HepG2 (cell line): ENCODE data around the gene CLCN2. TPM values are rescaled to one million over a fixed set of nuclear protein-coding genes. Genes with fewer than 3 reads are reported as not detected.

Experiments used
- ARID3A ChIP-seq: IDR thresholded peaks from 2 replicates; pipeline ENCODE4 v1.6.1; 2012; ENCODE audit warnings: low read depth, low read length, improper control_type of control experiment
- ATAD3A ChIP-seq: sonication (generic); formaldehyde crosslinking; IDR thresholded peaks from 2 replicates; pipeline ENCODE4 v1.4.0; 2020; ENCODE audit warnings: missing genetic modification reagents
- CBFB ChIP-seq: sonication (generic); formaldehyde crosslinking; IDR thresholded peaks from 2 replicates; pipeline ENCODE4 v1.4.0; 2020; ENCODE audit warnings: missing genetic modification reagents
- DDIT3 ChIP-seq: sonication (generic); formaldehyde crosslinking; IDR thresholded peaks from 2 replicates; pipeline ENCODE4 v1.4.0; 2020; ENCODE audit warnings: mild to moderate bottlenecking, missing genetic modification reagents
- DMTF1 ChIP-seq: sonication (generic); formaldehyde crosslinking; IDR thresholded peaks from 2 replicates; pipeline ENCODE4 v1.4.0; 2020; ENCODE audit warnings: mild to moderate bottlenecking, missing genetic modification reagents
- KIAA2018 ChIP-seq: sonication (generic); formaldehyde crosslinking; IDR thresholded peaks from 2 replicates; pipeline ENCODE4 v1.5.0; 2020; ENCODE audit warnings: mild to moderate bottlenecking, missing genetic modification reagents, borderline replicate concordance
- NR3C1 ChIP-seq: sonication (generic); formaldehyde crosslinking; IDR thresholded peaks from 2 replicates; pipeline ENCODE4 v1.4.0; 2020; ENCODE audit warnings: missing genetic modification reagents
- PLSCR1 ChIP-seq: sonication (generic); formaldehyde crosslinking; IDR thresholded peaks from 2 replicates; pipeline ENCODE4 v1.5.0; 2020; ENCODE audit warnings: missing genetic modification reagents, mild to moderate bottlenecking, borderline replicate concordance
- THAP11 ChIP-seq: IDR thresholded peaks from 2 replicates; pipeline ENCODE4 v1.6.1; 2016; ENCODE audit warnings: missing biosample characterization, missing genetic modification reagents
- ZBTB3 ChIP-seq: sonication (generic); formaldehyde crosslinking; IDR thresholded peaks from 2 replicates; pipeline ENCODE4 v1.4.0; 2020; ENCODE audit warnings: low read depth, mild to moderate bottlenecking, moderate library complexity, missing genetic modification reagents, borderline replicate concordance
- ZC3H13 ChIP-seq: sonication (generic); formaldehyde crosslinking; IDR thresholded peaks from 2 replicates; pipeline ENCODE4 v1.8.1; 2023; ENCODE audit warnings: mild to moderate bottlenecking, missing genetic modification reagents, moderate library complexity
- ZNF143 ChIP-seq: sonication (generic); formaldehyde crosslinking; IDR thresholded peaks from 2 replicates; pipeline ENCODE4 v1.4.0; 2020; ENCODE audit warnings: missing genetic modification reagents
- ZNF350 ChIP-seq: sonication (generic); formaldehyde crosslinking; IDR thresholded peaks from 2 replicates; pipeline ENCODE4 v1.4.0; 2020; ENCODE audit warnings: mild to moderate bottlenecking, low read depth, missing genetic modification reagents, borderline replicate concordance
- ZNF563 ChIP-seq: sonication (generic); formaldehyde crosslinking; IDR thresholded peaks from 2 replicates; pipeline ENCODE4 v1.8.0; 2022; ENCODE audit warnings: mild to moderate bottlenecking, moderate library complexity, missing genetic modification reagents
- polyA plus RNA-seq, 8 experiments: library from polyadenylated mRNA; depleted of rRNA in 3 of 8; stranded (reverse) in 7 of 8; unstranded in 1 of 8; fragments of >200 nt; fragmentation: Illumina TruSeq in 4 of 8; extraction: Trizol in 4 of 8; gene quantifications; 2 replicates each; pipeline versions ENCODE4 v1.2.1 to v1.2.3, GENCODE V29; 2011 to 2016; ENCODE audit warnings: low read depth in 4 of 8, missing spikeins in 1 of 8, mixed read lengths in 1 of 8; ENCODE audit not compliant: insufficient read depth in 1 of 8
- total RNA-seq, 5 experiments: library from RNA; depleted of rRNA; stranded (reverse); fragments of >200 nt; fragmentation: Illumina TruSeq; extraction: Trizol; gene quantifications; 2 replicates each; pipeline ENCODE4 v1.2.3, GENCODE V29; 2016; ENCODE audit warnings: low read depth in 1 of 5

The CLCN2 gene
- total and polyA plus RNA-seq, 2 of the 13 experiments (the other 11 are each of a cell fraction or from before 2014, with no cell fraction given) = 11.4 to 13.5 TPM

GRCh38 chr3:184335661-184336546 is 25.5 kb downstream of the CLCN2 start (continued):
- TF ChIP-seq THAP11 (CRISPR knock-in tag) = peak; percentile 84
- TF ChIP-seq DDIT3 (CRISPR knock-in tag) = no peak
- TF ChIP-seq ZNF563 (CRISPR knock-in tag) = no peak
- peak; percentile 50; the same call in 1 of the 2 replicates for TF ChIP-seq ZNF350 (CRISPR knock-in tag)
- TF ChIP-seq ZNF143 = peak; percentile 27; the same call in 1 of the 2 replicates
- TF ChIP-seq ZBTB3 = 0 out of 2 replicates have a peak, but pooled peaks have one; percentile 50
- no peak for TF ChIP-seq NR3C1 (CRISPR knock-in tag)
- peak; percentile 81 for TF ChIP-seq ZC3H13 (CRISPR knock-in tag)
- no peak for TF ChIP-seq DMTF1 (CRISPR knock-in tag)
- no peak for TF ChIP-seq ARID3A
- no peak for TF ChIP-seq KIAA2018 (CRISPR knock-in tag)
- TF ChIP-seq PLSCR1 (CRISPR knock-in tag) = no peak
- no peak for TF ChIP-seq ATAD3A (CRISPR knock-in tag)
- TF ChIP-seq CBFB (CRISPR knock-in tag) = no peak
